Activated naive CD4-positive, alpha-beta T cell treated with anti-CD3 and anti-CD28 coated beads, Interleukin-2, amount 50 U/mL, for 16 hours (primary cell): ENCODE data around the gene MEST.
A peak's percentile ranks its signal among the peaks of the same experiment; 100 is the strongest.
"Not testable (repeated sequence)": the region's sequence is repeated elsewhere in the genome, so short reads cannot be mapped to it uniquely, and the experiment has no call there.

ENCODE experiments used
- DNase-seq: peaks from one replicate; pipeline ENCODE4 v3.0.0-alpha.2; 2020

Gene MEST, protein sequence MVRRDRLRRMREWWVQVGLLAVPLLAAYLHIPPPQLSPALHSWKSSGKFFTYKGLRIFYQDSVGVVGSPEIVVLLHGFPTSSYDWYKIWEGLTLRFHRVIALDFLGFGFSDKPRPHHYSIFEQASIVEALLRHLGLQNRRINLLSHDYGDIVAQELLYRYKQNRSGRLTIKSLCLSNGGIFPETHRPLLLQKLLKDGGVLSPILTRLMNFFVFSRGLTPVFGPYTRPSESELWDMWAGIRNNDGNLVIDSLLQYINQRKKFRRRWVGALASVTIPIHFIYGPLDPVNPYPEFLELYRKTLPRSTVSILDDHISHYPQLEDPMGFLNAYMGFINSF

GRCh38 chr7:130491841-130492522 is at the start of gene MEST:
MEST (plus strand) TSS chr7:130492085; CDS start chr7:130492314, 229 bp downstream.
- peak; percentile 14 for DNase-seq

DNA sequence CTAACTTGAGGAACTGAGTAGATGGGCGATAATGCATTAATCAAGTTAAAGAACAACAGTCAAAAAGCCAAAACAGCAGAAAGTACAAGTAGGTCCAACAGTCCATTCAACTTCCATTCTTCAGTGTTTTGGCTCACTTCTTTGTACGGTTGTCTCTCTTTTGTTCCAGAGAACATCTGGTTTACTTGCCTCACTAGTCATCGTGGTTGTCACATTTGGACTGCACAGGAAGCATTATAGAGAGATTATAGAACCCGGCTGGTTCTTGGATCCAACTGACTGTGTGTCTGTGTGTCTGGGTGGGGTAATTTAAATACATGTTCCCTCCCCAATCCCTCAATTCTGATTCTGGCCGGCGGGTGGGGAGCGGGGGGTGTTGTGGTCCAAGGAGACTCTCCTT is 49.3 kb upstream of the MEST start:
- DNase-seq: no peak

GRCh38 chr7:130444234-130444633 is 47.7 kb upstream of the MEST start:
- DNase-seq: no peak

GRCh38 chr7:130444751-130445407 is 47.0 kb upstream of the MEST start:
- DNase-seq: no peak

DNA sequence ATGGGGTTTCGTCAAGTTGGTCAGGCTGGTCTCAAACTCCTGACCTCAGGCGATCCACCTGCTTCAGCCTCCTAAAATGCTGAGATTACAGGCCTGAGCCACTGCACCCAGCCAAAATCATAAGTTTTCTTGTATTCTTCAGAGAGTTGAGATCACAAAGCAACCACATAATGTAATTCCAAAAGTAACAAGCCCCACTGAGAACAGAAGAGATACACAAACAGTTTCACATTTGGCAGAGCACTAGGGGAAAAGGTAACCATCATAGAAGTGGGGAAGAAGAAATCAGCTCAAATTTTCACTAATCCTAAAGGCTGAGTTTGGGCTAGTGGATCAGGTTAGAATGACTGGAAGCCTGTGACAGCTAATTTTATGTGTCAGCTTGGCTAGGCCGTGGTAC is 45.6 kb upstream of the MEST start:
- DNase-seq: no peak

DNA sequence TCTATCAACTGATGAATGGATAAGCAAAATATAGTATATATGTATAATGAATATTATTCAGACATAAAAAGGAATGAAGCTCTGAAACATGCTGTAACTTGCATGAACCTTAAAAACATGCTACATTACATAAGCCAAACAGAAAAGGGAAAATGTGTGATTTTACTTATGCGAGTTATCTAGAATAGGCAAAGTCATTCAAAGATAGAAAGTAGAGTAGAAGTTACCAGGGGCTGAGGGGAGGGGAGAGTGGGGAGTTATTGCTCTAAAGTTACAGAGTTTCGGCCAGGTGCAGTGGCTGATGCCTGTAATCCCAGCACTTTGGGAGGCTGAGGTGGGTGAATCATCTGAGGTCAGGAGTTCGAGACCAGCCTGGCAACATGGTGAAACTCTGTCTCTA is 40.5 kb upstream of the MEST start:
- DNase-seq: not testable (repeated sequence)

DNA sequence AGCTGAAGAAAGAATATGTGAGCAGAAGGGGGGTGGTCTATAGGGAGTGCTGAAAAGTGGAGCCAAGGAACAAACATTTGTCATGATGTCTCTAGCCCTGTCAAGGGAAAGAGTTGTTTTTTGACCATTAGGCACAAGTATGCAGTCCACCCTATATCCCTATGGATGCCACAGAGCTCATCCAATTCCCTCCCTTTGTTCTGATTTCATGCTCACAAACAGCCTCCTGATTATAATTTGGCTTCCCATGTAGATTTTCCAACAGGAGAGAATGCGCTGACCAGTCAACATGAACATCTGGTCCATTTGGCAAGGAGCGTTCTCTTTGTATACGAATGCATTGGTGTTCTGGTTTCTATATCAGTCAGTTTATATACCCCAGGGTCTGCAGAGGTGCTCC is 38.9 kb upstream of the MEST start:
- DNase-seq: no peak

GRCh38 chr7:130454959-130455358 is 36.9 kb upstream of the MEST start:
- DNase-seq: no peak

DNA sequence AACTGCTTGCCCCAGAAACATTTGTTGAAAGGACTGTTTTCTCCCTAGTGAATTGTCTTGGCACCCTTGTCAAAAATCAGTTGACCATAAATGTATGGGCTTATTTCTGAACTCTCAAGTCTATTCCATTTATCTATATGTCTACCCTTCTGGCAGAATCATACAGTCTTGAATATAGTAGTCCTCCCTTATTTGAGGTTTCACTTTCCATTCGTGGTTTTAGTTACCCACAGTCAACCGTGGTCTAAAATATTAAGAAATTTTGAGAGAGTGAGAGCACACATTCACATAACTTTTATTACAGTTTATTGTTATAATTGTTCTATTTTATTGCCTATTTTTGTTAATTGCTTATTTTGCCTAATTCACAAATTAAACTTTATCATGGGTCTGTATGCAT is 33.6 kb upstream of the MEST start:
- no peak for DNase-seq

GRCh38 chr7:130461272-130461671 is 30.6 kb upstream of the MEST start:
- DNase-seq: no peak

DNA sequence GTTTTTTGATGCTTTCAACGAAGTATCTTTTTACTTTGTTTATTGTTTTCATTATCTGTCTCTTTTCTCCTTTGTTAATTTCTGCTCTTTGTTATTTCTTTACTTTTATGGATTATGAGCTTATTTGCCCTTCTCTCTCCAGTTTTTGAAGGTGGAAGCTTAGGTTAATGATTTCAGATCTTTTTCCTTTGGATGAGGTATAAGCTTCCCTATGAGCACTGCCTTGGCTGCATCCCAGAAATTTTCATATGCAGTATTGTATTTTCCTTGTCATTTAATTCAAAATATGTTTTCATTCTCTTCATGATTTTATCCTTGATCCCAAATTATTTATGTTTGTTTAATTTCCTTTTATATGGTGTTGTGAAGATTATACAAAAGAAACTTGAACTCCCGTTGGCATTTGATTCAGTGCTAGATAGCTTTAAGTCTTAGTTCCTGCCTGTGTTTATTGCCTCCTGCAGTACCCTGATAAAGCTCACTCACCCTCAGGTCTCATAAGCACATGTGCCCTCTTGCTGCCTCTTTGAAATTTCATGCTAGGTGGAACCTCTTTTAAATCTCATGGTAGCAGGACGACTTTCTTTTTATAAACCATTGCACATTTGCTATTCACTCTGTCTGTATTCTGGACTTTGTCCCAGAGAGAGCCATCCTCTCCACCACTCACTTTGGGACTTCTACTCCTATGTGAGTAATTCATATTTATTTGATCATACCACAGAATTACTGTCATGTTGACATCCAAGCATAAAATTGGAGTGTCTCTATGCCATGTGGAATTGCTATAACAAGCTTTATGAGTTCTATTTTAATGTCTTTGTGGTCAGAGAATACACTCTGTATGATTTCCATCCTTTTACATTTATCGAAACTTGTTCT is 28.1 kb upstream of the MEST start:
- no peak for DNase-seq

- DNase-seq: no peak
Observed at GRCh38 chr7:130468612-130469011, 23.3 kb upstream of the MEST start.

- DNase-seq: no peak
Observed at GRCh38 chr7:130471974-130472373, 19.9 kb upstream of the MEST start.

DNA sequence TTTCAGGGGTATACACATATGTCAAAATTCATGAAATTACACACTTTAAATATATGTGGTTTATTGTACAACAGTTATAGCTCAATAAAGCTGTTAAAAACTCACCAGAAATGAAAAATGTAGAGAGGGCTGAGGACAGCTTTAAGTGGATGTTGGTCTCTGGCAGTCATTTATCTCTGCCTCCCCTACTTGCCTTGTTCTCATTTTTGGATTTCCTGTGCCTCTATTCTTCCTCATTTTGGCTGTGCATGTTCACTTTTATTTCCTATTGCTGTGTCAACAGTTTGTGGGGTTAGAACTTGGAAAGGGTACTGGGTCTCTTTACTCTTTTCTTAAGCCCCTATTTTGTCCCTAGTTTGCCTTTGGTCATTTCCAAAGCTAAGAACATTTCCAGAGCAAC is 18.6 kb upstream of the MEST start:
- no peak for DNase-seq

DNA sequence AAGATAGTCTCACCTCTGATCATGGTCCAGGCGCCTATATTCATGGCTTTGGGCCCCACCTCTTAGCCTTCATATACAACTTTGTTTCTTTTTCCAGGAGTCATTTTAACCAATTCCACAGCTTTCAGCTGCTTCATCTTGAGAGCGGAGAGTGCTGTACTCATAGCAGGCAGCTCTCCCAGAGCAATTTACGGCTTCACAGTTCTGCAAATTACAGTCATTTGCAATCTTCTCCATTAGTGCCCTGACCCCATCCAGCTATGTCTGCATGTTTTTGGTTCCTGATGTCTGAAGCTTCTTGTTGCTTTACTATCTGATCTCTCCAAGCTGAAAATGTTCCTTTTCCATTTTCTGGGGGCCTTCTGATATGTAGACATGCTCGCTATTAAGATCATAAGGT is 18.0 kb upstream of the MEST start:
- DNase-seq: no peak

GRCh38 chr7:130475776-130476175 is 16.1 kb upstream of the MEST start:
- DNase-seq: no peak

GRCh38 chr7:130476297-130477150 is 15.4 kb upstream of the MEST start:
- DNase-seq: no peak

DNA sequence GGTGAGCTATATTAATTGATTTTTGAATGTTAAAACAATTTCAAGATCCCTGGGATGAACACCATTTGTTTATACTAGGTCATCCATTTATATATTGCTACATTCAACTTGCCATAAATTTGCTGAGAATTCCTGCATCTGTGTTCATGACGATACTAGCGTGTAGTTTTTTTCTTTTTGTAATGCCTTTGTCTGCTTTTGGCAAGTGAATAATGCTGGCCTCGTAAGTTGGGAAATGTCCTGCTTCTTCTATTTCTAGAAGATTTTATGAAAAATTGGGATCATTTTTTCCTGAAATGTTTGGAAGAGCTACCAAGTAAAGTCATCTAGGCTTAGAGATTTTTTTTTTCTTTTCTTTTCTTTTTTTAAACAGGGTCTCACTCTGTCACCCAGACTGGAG is 12.9 kb upstream of the MEST start:
- no peak for DNase-seq

- no peak for DNase-seq
Observed at GRCh38 chr7:130479716-130480400, 12.0 kb upstream of the MEST start.

DNA sequence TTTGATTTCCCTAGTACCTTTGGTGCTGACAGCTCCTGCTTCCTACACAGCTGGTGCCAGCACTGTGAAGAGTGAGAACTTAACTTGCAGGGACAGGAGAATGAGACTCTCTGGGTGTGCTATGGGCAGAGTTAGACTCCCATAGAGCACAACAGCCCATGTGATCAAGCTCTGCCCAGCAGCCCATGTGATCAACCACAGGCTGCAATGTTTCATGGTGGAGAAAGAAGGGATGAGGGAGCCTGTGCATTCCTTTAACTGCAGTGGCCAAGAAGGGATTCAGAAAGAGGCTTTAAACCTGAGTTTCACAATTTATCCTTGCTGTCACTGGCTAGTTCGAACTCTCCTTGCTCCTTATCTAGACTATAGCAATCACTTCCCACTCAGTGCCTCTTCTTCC is 10.0 kb upstream of the MEST start:
- no peak for DNase-seq

DNA sequence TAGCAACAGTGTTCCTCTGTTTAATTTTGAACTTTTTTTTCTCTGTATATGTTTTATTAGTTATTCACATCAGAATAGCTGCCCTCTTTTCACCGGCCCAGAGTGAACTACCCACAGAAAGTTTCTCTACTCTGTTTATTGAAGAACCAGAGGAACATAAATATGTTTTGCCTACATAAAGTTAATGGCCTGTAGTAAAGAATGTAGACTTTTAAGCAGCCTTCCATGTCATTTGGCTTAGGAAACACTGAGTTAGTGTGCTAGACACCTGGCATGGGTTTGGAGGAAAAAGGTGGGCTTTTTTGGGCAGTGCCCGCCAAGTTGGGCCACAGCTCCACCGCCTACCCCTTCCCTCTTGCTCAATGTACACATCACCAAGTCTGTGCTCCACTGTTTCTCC is 8.9 kb upstream of the MEST start:
- DNase-seq: no peak

- DNase-seq: no peak
Observed at GRCh38 chr7:130485734-130486113, 6.2 kb upstream of the MEST start.
